Spleen (tissue), 7 donors: Measurements from ENCODE around the gene MROH7.
"Not testable (repeated sequence)": the region's sequence is repeated elsewhere in the genome, so short reads cannot be mapped to it uniquely, and the experiment has no call there.

Experiments used
- POLR2AphosphoS5 ChIP-seq, 3 donors: sonication (generic); formaldehyde crosslinking; IDR thresholded peaks; one replicate each; pipeline ENCODE4 v1.5.1; 2017; ENCODE audit warnings: antibody characterized with exemption in 3 of 3
- TF ChIP-seq, protein P1 (sequence below), 11 experiments: fragments of 200-600 bp in 7 of 11; fragments of 450-650 bp in 4 of 11; sonication (generic) in 4 of 11; IDR thresholded peaks in 8 of 11; conservative IDR thresholded peaks in 3 of 11; 1 replicate in 7 of 11; 2 replicates in 4 of 11; pipeline versions ENCODE4 v1.4.0 to v1.8.0; 2016 to 2021; ENCODE audit warnings: antibody characterized with exemption in 11 of 11, inconsistent platforms in 4 of 11, mild to moderate bottlenecking in 1 of 11
- donor health status: DM: no; HTN: no; CAD: no; lungs with moderate emphysema.
- donor health status: DM: no; HTN: no; CAD: no.
- donor health status: DM: no; HTN: no; CAD: no.

DNA sequence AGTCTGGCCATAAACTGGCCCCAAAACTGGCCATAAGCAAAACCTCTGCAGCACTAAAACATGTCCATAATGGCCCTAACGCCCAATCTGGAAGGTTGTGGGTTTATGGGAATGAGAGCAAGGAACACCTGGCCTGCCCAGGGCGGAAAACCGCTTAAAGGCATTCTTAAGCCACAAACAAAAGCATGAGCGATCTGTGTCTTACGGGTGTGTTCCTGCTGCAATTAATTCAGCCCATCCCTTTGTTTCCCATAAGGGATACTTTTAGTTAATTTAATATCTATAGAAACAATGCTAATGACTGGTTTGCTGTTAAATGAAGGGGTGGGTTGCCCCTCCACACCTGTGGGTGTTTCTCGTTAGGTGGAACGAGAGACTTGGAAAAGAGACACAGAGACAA is 5.8 kb upstream of the MROH7 start:
- TF ChIP-seq, protein P1, sequence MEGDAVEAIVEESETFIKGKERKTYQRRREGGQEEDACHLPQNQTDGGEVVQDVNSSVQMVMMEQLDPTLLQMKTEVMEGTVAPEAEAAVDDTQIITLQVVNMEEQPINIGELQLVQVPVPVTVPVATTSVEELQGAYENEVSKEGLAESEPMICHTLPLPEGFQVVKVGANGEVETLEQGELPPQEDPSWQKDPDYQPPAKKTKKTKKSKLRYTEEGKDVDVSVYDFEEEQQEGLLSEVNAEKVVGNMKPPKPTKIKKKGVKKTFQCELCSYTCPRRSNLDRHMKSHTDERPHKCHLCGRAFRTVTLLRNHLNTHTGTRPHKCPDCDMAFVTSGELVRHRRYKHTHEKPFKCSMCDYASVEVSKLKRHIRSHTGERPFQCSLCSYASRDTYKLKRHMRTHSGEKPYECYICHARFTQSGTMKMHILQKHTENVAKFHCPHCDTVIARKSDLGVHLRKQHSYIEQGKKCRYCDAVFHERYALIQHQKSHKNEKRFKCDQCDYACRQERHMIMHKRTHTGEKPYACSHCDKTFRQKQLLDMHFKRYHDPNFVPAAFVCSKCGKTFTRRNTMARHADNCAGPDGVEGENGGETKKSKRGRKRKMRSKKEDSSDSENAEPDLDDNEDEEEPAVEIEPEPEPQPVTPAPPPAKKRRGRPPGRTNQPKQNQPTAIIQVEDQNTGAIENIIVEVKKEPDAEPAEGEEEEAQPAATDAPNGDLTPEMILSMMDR (IDR thresholded peaks at IDR 0.05 in 8 of 11, conservative IDR thresholded peaks at IDR 0.05 in 3 of 11): not testable (repeated sequence)
- TF ChIP-seq POLR2AphosphoS5 (IDR thresholded peaks at IDR 0.05): not testable (repeated sequence)
